Uterus (tissue), 4 donors: ENCODE results near the gene EXOC4. TPM values are rescaled to one million over a fixed set of nuclear protein-coding genes. Genes with fewer than 3 reads are reported as not detected.

Source experiments
- DNase-seq, 2 donors: peaks; one replicate each; pipeline ENCODE4 v3.0.0-alpha.2; 2019 to 2020
- H3K27ac ChIP-seq, 2 donors: fragments of 200-600 bp; sonication (generic); 1 replicate in 1 of 2; 2 replicates in 1 of 2; pipeline ENCODE4 v1.5.1; 2016 to 2018
- H3K27me3 ChIP-seq, 2 donors: fragments of 200-600 bp; sonication (generic); one replicate each; pipeline ENCODE4 v1.5.1; 2018 to 2019; ENCODE audit warnings: control low read depth in 1 of 2
- H3K36me3 ChIP-seq, 2 donors: fragments of 200-600 bp; sonication (generic); one replicate each; pipeline ENCODE4 v1.5.1; 2019; ENCODE audit warnings: control low read depth in 1 of 2
- H3K4me1 ChIP-seq, 2 donors: fragments of 200-600 bp; sonication (generic); one replicate each; pipeline ENCODE4 v1.5.1; 2018 to 2019; ENCODE audit warnings: control low read depth in 1 of 2
- H3K4me3 ChIP-seq, 2 donors: fragments of 200-600 bp; sonication (generic); 1 replicate in 1 of 2; 2 replicates in 1 of 2; pipeline ENCODE4 v1.5.1; 2018 to 2019; ENCODE audit warnings: mild to moderate bottlenecking in 1 of 2
- H3K9me3 ChIP-seq, 2 donors: fragments of 200-600 bp; sonication (generic); one replicate each; pipeline ENCODE4 v1.5.1; 2019; ENCODE audit warnings: control low read depth in 1 of 2
- CTCF ChIP-seq, 4 experiments: fragments of 200-600 bp in 2 of 4; fragments of 450-650 bp in 2 of 4; sonication (generic) in 2 of 4; IDR thresholded peaks; one replicate each; pipeline ENCODE4 v1.5.1; 2016 to 2019; ENCODE audit warnings: antibody characterized with exemption in 4 of 4, mild to moderate bottlenecking in 2 of 4, moderate library complexity in 1 of 4
- POLR2A ChIP-seq, 2 donors: fragments of 450-650 bp; IDR thresholded peaks; one replicate each; pipeline ENCODE4 v1.6.1; 2016; ENCODE audit warnings: antibody characterized with exemption in 2 of 2, mild to moderate bottlenecking in 1 of 2, moderate library complexity in 1 of 2
- intact Hi-C: fragments of 100-400 bp; cut with DNase I; formaldehyde crosslinking; loops from one replicate; pipeline ENCODE4 v1.15.1; 2023; ENCODE audit warnings: low total_unique reads
- total RNA-seq, 4 donors: library from RNA; depleted of rRNA in 3 of 4; stranded (reverse); fragments of >200 nt in 3 of 4; gene quantifications; one replicate each; pipeline versions ENCODE4 v1.1.0 to v1.2.4, GENCODE V29; 2014 to 2023
- donor health status: DM: yes; HTN: yes; CAD: no.

EXOC4 gene
- total RNA-seq, 4 donors from 2014 or later, result 27.2 to 126 (median 65.4) TPM

GRCh38 chr7:133295484-133295883 is 42.6 kb downstream of the EXOC4 start:
- H3K27ac ChIP-seq, result no peak overlapping the region
- no peaks in the 10 kb centered on the region for H3K27me3 ChIP-seq
- no peaks in the 10 kb centered on the region for H3K36me3 ChIP-seq
- no peak for TF ChIP-seq POLR2A (IDR thresholded peaks at IDR 0.05)
- no peak for TF ChIP-seq CTCF (IDR thresholded peaks at IDR 0.05)
- no peak for DNase-seq
- H3K9me3 ChIP-seq, result no peaks in the 10 kb centered on the region
- H3K4me1 ChIP-seq, result no peaks in the 10 kb centered on the region
- intact Hi-C loops, result no loop called here
- no peak overlapping the region for H3K4me3 ChIP-seq

- intact Hi-C loops, result no loop called here
- TF ChIP-seq CTCF (IDR thresholded peaks at IDR 0.05) (no peak), POLR2A (IDR thresholded peaks at IDR 0.05) (no peak)
- DNase-seq, result no peak
- H3K4me1 ChIP-seq, result no peaks in the 10 kb centered on the region
- no peaks in the 10 kb centered on the region for H3K36me3 ChIP-seq
- H3K4me3 ChIP-seq, result no peak overlapping the region
- no peaks in the 10 kb centered on the region for H3K27me3 ChIP-seq
- H3K9me3 ChIP-seq, result no peaks in the 10 kb centered on the region
- no peak overlapping the region for H3K27ac ChIP-seq
Measured at GRCh38 chr7:133297093-133297492, 44.2 kb downstream of the EXOC4 start.

- no peak overlapping the region for H3K27ac ChIP-seq
- TF ChIP-seq CTCF (IDR thresholded peaks at IDR 0.05) (no peak), POLR2A (IDR thresholded peaks at IDR 0.05) (no peak)
- H3K4me3 ChIP-seq, result no peak overlapping the region
- no peaks in the 10 kb centered on the region for H3K4me1 ChIP-seq
- no peaks in the 10 kb centered on the region for H3K36me3 ChIP-seq
- no peaks in the 10 kb centered on the region for H3K27me3 ChIP-seq
- DNase-seq, result no peak
- intact Hi-C loops, result no loop called here
- no peaks in the 10 kb centered on the region for H3K9me3 ChIP-seq
Measured at GRCh38 chr7:133298080-133298479, 45.2 kb downstream of the EXOC4 start.

GRCh38 chr7:133299676-133300075 is 46.8 kb downstream of the EXOC4 start:
- Histone ChIP-seq H3K27me3 (no peaks in the 10 kb centered on the region), H3K36me3 (no peaks in the 10 kb centered on the region), H3K4me3 (no peak overlapping the region), H3K27ac (no peak overlapping the region), H3K9me3 (no peaks in the 10 kb centered on the region), H3K4me1 (no peaks in the 10 kb centered on the region)
- TF ChIP-seq CTCF (IDR thresholded peaks at IDR 0.05) (no peak), POLR2A (IDR thresholded peaks at IDR 0.05) (no peak)
- DNase-seq, result no peak
- intact Hi-C loops, result no loop called here

- no peak for DNase-seq
- Histone ChIP-seq H3K27me3 (no peaks in the 10 kb centered on the region), H3K4me1 (no peaks in the 10 kb centered on the region), H3K4me3 (no peak overlapping the region), H3K36me3 (no peaks in the 10 kb centered on the region), H3K27ac (no peak overlapping the region), H3K9me3 (no peaks in the 10 kb centered on the region)
- intact Hi-C loops, result no loop called here
- no peak for TF ChIP-seq POLR2A (IDR thresholded peaks at IDR 0.05)
- no peak for TF ChIP-seq CTCF (IDR thresholded peaks at IDR 0.05)
Measured at GRCh38 chr7:133300088-133300487, 47.2 kb downstream of the EXOC4 start.
